Hematopoietic multipotent progenitor cell (in vitro differentiated cells): Measurements from ENCODE around the gene TSPAN17. TPM values are rescaled to one million over a fixed set of nuclear protein-coding genes. Genes with fewer than 3 reads are reported as not detected.

Experiments
- DNase-seq, 3 donors: peaks; one replicate each; pipeline ENCODE4 v3.0.0-alpha.2; 2011 to 2015; ENCODE audit warnings: low read depth in 2 of 3, low spot score in 2 of 3
- small RNA-seq: library from RNA; depleted of rRNA; stranded (forward); fragments of <200 nt; gene quantifications from one replicate; pipeline ENCODE3, GENCODE V24; 2012
- total RNA-seq: library from RNA; depleted of rRNA; stranded (reverse); fragments of >200 nt; gene quantifications from one replicate; pipeline ENCODE4 v1.2.3, GENCODE V29; 2012

TSPAN17 gene
- total RNA-seq, 1 donor: 21.0 TPM

DNA sequence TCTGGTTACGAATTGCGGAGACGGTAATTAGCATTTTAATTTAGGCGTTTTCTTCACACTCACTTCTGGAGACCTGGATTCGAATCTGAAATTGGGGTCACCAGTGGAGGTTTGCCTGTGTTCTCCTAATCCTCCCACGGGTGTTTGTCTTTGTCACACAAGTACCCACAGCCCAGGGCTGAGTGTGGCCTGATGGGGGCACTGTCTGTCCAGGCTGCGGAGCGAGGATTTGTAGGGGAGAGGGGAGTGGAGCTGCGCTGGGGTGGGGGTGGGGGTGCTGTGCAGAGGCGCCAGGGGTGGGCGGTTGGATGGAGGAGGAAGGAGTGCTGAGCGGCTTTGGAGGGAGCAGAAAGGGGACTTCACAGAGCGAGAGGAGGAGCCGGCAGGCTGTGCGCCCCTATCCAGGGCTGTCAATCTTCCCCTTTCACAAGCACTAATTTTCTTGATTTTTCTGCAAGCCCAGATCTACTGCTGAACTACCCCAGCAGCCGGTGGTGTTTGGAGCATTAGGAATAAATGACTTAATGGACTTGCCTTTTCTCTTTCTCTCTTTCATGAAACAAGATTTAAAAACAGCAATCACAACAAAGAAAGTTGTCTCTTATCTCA is 53.1 kb downstream of the TSPAN17 start:
- DNase-seq: peak in 2 of 3 donors; percentile 13 to 15

DNA sequence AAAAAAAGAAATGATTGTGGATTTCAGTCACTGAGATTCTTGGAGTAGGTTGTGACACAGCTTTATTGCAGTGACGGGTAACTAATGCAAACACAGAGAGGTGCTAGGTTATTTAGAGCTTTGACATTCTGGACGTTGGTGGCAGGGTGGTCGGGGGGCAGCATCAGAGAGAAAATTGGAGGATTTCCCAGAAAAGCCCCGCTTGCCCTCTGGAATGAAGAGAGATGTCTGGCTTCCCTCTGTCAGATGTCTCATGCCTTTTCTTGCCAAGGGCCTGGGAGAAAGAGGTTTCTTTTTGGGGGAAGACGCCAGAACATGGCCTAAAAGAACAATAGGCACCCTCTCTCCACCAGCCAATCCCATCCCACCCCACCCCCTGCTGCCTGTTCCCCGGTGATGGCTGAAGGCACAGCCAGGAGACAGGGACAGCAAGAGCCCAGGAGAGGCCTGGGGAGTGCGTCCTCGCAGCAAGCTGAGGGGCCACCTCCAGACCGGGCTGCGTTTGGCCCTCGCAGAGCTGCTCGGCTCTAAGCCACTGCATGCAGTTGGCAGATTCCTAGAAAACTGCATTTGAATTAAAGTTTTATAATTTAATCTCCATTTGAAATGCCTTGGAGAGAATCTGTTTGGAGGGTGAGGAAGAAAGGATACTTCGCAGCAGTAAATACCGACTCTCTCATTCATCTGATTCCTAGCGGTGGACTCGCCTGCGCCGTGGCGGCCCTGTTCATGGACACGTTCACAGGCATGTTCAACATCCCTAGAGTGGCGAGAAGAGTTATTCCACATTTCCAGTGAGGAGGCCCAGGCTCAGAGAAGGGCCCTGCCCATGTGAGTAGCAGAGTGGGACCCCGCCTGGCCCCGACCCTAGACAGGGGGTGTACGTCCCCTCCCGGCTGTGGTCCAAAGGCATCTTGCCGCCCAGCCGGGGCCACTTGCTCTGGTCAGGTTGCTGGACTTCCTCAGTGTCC is 55.7 kb downstream of the TSPAN17 start:
- no peak for DNase-seq

DNA sequence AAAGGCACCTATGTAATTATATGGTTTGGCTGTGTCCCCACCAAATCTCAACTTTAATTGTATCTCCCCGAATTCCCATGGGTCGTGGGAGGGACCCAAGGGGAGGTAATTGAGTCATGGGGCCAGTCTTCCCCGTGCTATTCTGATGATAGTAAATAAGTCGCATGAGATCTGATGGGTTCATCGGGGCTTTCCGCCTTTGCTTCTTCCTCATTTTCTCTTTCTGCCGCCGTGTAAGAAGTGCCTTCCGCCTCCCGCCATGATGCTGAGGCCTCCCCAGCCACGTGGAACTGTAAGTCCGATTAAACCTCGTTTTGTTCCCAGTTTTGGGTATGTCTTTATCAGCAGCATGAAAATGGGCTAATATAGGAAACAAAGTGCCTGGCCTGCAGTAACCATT is 56.6 kb downstream of the TSPAN17 start:
- no peak for DNase-seq

DNA sequence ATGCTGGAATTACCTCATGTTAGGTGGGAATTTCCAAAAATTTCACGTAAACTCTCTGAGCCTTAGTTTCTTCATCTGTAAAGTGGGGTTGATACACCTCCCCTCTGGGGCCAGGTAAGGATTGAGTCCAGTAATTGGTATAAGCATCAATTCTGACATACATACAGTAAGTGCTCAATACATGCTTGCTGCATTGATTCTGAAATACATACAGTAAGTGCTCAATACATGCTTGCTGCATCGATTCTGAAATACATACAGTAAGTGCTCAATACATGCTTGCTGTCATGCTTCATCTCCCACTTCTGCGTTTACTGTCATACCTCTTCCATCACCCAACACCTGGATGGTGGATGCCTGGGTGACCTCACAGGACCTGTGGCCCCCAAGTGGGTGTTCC is 57.1 kb downstream of the TSPAN17 start:
- DNase-seq: no peak

DNA sequence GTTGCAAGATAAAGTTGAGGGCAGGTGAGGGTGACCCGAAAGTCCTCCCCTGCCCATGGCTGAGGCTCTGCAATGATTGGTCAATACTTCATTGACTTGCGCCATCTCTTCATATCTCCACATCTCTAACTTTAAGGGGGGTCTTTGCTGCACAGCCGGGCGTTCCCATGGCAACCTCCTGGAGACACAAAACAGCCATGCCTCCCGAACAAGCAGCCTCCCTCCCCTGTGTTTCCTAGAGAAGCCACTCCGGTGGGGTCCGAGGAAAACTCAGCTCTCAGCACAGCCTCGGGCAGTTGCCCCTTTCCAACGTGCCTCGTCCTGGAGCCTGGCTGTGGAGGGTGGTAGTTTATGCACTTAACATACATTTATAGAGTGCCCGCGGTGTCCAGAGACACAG is 57.5 kb downstream of the TSPAN17 start:
- no peak for DNase-seq

Small RNAs within 50 kb of the gene (small RNA-seq; reads per million reads assigned to genes)
- gene MIR4281: not detected

Other genes starting within 250 kb of the TSPAN17 start
- gene CLTB, start 230.9 kb upstream of the TSPAN17 start, total RNA-seq: 48.7 TPM
- gene FAF2, start 199.1 kb upstream of the TSPAN17 start, total RNA-seq: 15.9 TPM
- gene RNF44, start 110.1 kb upstream of the TSPAN17 start, total RNA-seq: 39.9 TPM
- under 0.01 TPM for gene CDHR2, start 98.1 kb upstream of the TSPAN17 start, total RNA-seq
- under 0.01 TPM for gene GPRIN1, start 37.3 kb upstream of the TSPAN17 start, total RNA-seq
- not detected for gene SNCB, start 16.9 kb upstream of the TSPAN17 start, total RNA-seq
- not detected for gene EIF4E1B, start 16.8 kb upstream of the TSPAN17 start, total RNA-seq
- gene UNC5A, start 163.1 kb downstream of the TSPAN17 start, total RNA-seq: not detected